SKM-1 (cell line): ENCODE results near the gene CACNA1H.
"Not testable (repeated sequence)": the region's sequence is repeated elsewhere in the genome, so short reads cannot be mapped to it uniquely, and the experiment has no call there.

Experiments used
- DNase-seq: peaks from one replicate; lab custom pipeline; 2025; ENCODE audit not compliant: unreplicated experiment; lab: John Stamatoyannopoulos, UW

The CACNA1H gene

GRCh38 chr16:1173788-1174451 lies 21.0 kb downstream of the CACNA1H start:
- DNase-seq, result no peak

- no peak for DNase-seq
Measured at GRCh38 chr16:1174477-1175357, 21.8 kb downstream of the CACNA1H start.

- DNase-seq, result no peak
Measured at GRCh38 chr16:1175566-1176279, 22.8 kb downstream of the CACNA1H start.

GRCh38 chr16:1176280-1176897 lies 23.5 kb downstream of the CACNA1H start:
- DNase-seq, result no peak

GRCh38 chr16:1177053-1177452 lies 24.1 kb downstream of the CACNA1H start:
- no peak for DNase-seq

GRCh38 chr16:1177750-1178149 lies 24.8 kb downstream of the CACNA1H start:
- no peak for DNase-seq

GRCh38 chr16:1178295-1178910 lies 25.5 kb downstream of the CACNA1H start:
- DNase-seq, result no peak

GRCh38 chr16:1180549-1181403 lies 27.9 kb downstream of the CACNA1H start:
- DNase-seq, result no peak

- no peak for DNase-seq
Measured at GRCh38 chr16:1181404-1182315, 28.8 kb downstream of the CACNA1H start.

GRCh38 chr16:1182316-1182671 lies 29.4 kb downstream of the CACNA1H start:
- DNase-seq, result no peak

GRCh38 chr16:1182950-1183907 lies 30.3 kb downstream of the CACNA1H start:
- no peak for DNase-seq

GRCh38 chr16:1184156-1184868 lies 31.4 kb downstream of the CACNA1H start:
- no peak for DNase-seq

- no peak for DNase-seq
Measured at GRCh38 chr16:1184980-1185379, 32.1 kb downstream of the CACNA1H start.

- not testable (repeated sequence) for DNase-seq
Measured at GRCh38 chr16:1185460-1186207, 32.7 kb downstream of the CACNA1H start.

- no peak for DNase-seq
Measured at GRCh38 chr16:1188432-1189189, 35.7 kb downstream of the CACNA1H start.

GRCh38 chr16:1189455-1189854 lies 36.5 kb downstream of the CACNA1H start:
- DNase-seq, result no peak
